ENCODE measurements around the gene RAB36. TPM values are rescaled to one million over a fixed set of nuclear protein-coding genes. Genes with fewer than 3 reads are reported as not detected.

The RAB36 gene
- polyA plus RNA-seq, 1 donor (not counting 4 experiments of a cell fraction or from before 2014, with no cell fraction given) = 1.9 TPM

DNA sequence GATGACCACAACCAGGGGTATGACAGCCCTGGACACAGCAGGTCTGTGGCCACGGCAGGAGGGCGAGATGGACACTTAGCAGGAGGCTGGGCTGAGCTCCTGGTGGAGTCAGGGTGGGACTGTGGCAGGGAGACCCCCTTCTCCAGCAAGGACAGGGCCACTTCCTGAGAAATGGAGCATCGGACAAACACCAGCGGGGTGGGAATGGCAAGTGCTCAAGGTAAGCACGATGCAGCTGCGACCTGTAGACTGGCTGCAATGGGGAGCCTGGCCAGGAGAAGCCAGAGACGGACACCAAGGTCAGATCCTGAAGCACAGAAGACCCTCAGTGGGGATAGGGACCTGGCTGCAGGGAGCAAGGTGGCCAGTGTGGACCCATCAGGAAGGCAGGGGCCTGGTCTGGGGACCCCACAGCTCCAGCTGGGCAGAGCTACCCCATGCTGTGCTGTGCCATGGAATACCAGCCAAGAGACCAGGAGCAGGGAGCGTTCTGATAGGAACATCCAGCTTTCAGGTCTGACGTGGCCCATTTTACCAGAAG, 32.7 kb upstream of the RAB36 start:
- no peak overlapping the region for H3K4me3 ChIP-seq (ENCODE audit: control insufficient read depth in 2 of 3, extremely low read depth in 1 of 3, insufficient read depth in 2 of 3, low read depth in 1 of 3, low read length in 3 of 3)
- no peak for TF ChIP-seq EZH2 (IDR thresholded peaks at IDR 0.05; ENCODE audit: low read length)
- TF ChIP-seq, protein P1, sequence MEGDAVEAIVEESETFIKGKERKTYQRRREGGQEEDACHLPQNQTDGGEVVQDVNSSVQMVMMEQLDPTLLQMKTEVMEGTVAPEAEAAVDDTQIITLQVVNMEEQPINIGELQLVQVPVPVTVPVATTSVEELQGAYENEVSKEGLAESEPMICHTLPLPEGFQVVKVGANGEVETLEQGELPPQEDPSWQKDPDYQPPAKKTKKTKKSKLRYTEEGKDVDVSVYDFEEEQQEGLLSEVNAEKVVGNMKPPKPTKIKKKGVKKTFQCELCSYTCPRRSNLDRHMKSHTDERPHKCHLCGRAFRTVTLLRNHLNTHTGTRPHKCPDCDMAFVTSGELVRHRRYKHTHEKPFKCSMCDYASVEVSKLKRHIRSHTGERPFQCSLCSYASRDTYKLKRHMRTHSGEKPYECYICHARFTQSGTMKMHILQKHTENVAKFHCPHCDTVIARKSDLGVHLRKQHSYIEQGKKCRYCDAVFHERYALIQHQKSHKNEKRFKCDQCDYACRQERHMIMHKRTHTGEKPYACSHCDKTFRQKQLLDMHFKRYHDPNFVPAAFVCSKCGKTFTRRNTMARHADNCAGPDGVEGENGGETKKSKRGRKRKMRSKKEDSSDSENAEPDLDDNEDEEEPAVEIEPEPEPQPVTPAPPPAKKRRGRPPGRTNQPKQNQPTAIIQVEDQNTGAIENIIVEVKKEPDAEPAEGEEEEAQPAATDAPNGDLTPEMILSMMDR (optimal IDR thresholded peaks at IDR 0.05 in 1 of 3, IDR thresholded peaks at IDR 0.05 in 1 of 3, conservative IDR thresholded peaks at IDR 0.05 in 1 of 3; ENCODE audit: extremely low read depth in 1 of 3, insufficient read depth in 2 of 3, low read length in 3 of 3) = no peak
- no peak overlapping the region for H2AFZ ChIP-seq (ENCODE audit: control insufficient read depth, low read length)
- H3K9me1 ChIP-seq (ENCODE audit: control insufficient read depth, extremely low read depth, insufficient read depth, low read length) = no peaks in the 10 kb centered on the region
- H4K20me1 ChIP-seq (ENCODE audit: control insufficient read depth, extremely low read depth, insufficient read depth, low read length) = no peaks in the 10 kb centered on the region
- no peaks in the 10 kb centered on the region for H3K9me3 ChIP-seq (ENCODE audit: control insufficient read depth, low read depth, low read length)
- no peaks in the 10 kb centered on the region for H3K4me1 ChIP-seq (ENCODE audit: control insufficient read depth, extremely low read depth, insufficient read depth, low read length)
- H3K27ac ChIP-seq (ENCODE audit: control insufficient read depth, insufficient read depth, low read length) = no peak overlapping the region
- no peak overlapping the region for H3K4me2 ChIP-seq (ENCODE audit: control insufficient read depth, extremely low read depth, insufficient read depth, low read depth, low read length)
- peaks cover 3% of the 10 kb centered on the region for H3K27me3 ChIP-seq (ENCODE audit: control insufficient read depth, extremely low read depth, insufficient read depth, low read length)
- H3K36me3 ChIP-seq (ENCODE audit: control insufficient read depth in 2 of 2, extremely low read depth in 1 of 2, insufficient read depth in 2 of 2, low read length in 2 of 2) = no peaks in the 10 kb centered on the region
- dilution Hi-C loops (cut with MboI; ENCODE audit: extremely low pct_ligation_motif_present, low sequenced_read_pairs) = no loop called here
- FAIRE-seq = no peak
- no peak overlapping the region for H3K9ac ChIP-seq (ENCODE audit: control insufficient read depth, extremely low read depth, insufficient read depth, low read length)
- no peaks in the 10 kb centered on the region for H3K79me2 ChIP-seq (ENCODE audit: control insufficient read depth, insufficient read depth, low read length)
- DNase-seq (ENCODE audit: low read depth, low spot score) = no peak

DNA sequence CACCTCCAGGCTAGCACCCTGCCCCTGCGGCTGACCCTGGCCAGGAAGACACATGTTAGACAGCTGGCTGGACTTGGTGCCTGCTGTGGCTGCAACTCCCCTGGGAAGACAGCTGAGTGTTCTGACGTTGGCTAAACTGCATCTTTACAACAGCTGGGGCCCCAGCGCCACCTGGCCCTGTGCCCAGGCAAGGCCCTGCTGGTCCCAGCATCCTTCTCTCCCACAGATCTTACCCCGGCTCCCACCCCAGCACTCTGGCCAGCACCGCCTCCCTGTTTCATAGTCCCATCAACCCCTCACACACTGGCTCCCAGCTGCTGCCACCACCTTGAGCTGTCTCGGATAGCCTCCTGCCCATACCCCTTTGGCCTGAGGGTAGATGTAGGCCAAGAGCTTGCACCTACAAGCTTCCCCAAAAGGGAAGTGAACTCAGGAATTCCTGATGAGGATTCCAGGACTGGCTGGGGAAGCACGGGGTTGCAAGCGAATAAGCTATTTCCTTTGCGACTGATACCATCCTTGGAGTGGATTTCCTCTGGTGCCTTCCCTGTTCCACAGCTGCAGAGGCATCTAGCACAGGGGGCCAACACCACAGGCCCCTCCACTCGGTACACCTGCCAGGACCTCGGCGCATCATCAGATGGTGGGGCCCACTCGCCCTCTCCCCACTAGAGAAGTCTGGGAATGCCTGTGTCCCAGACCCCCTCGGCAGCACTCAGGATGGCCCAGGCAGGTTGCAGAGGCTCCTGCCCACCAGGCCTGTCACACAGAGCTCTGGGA, 32.0 kb upstream of the RAB36 start:
- Histone ChIP-seq H4K20me1 (ENCODE audit: control insufficient read depth, extremely low read depth, insufficient read depth, low read length) (no peaks in the 10 kb centered on the region), H3K9me1 (ENCODE audit: control insufficient read depth, extremely low read depth, insufficient read depth, low read length) (no peaks in the 10 kb centered on the region), H3K27me3 (ENCODE audit: control insufficient read depth, extremely low read depth, insufficient read depth, low read length) (peaks cover 3% of the 10 kb centered on the region), H3K4me1 (ENCODE audit: control insufficient read depth, extremely low read depth, insufficient read depth, low read length) (no peaks in the 10 kb centered on the region), H3K9ac (ENCODE audit: control insufficient read depth, extremely low read depth, insufficient read depth, low read length) (no peak overlapping the region), H3K4me3 (ENCODE audit: control insufficient read depth in 2 of 3, extremely low read depth in 1 of 3, insufficient read depth in 2 of 3, low read depth in 1 of 3, low read length in 3 of 3) (no peak overlapping the region), H3K27ac (ENCODE audit: control insufficient read depth, insufficient read depth, low read length) (no peak overlapping the region), H3K79me2 (ENCODE audit: control insufficient read depth, insufficient read depth, low read length) (no peaks in the 10 kb centered on the region), H3K36me3 (ENCODE audit: control insufficient read depth in 2 of 2, extremely low read depth in 1 of 2, insufficient read depth in 2 of 2, low read length in 2 of 2) (no peaks in the 10 kb centered on the region), H3K9me3 (ENCODE audit: control insufficient read depth, low read depth, low read length) (no peaks in the 10 kb centered on the region), H3K4me2 (ENCODE audit: control insufficient read depth, extremely low read depth, insufficient read depth, low read depth, low read length) (no peak overlapping the region), H2AFZ (ENCODE audit: control insufficient read depth, low read length) (no peak overlapping the region)
- dilution Hi-C loops (cut with MboI; ENCODE audit: extremely low pct_ligation_motif_present, low sequenced_read_pairs) = no loop called here
- TF ChIP-seq, protein P1 (optimal IDR thresholded peaks at IDR 0.05 in 1 of 3, IDR thresholded peaks at IDR 0.05 in 1 of 3, conservative IDR thresholded peaks at IDR 0.05 in 1 of 3; ENCODE audit: extremely low read depth in 1 of 3, insufficient read depth in 2 of 3, low read length in 3 of 3) = no peak
- no peak for TF ChIP-seq EZH2 (IDR thresholded peaks at IDR 0.05; ENCODE audit: low read length)
- FAIRE-seq (no peak), DNase-seq (ENCODE audit: low read depth, low spot score) (no peak)

All from keratinocyte (primary cell).